BE2C (cell line): Measurements from ENCODE around the gene CEP41.

Experiments
- DNase-seq: peaks from one replicate; pipeline ENCODE4 v3.0.0-alpha.2; 2020
- H3K27me3 ChIP-seq: fragments of 250-450 bp; sonication (Bioruptor Pico); 2 replicates; pipeline ENCODE4 v1.5.1; 2020; ENCODE audit warnings: mild to moderate bottlenecking
- H3K36me3 ChIP-seq: fragments of 250-450 bp; sonication (Bioruptor Pico); 2 replicates; pipeline ENCODE4 v1.5.1; 2020; ENCODE audit warnings: mild to moderate bottlenecking
- H3K4me1 ChIP-seq: fragments of 250-450 bp; sonication (Bioruptor Pico); 2 replicates; pipeline ENCODE4 v1.5.1; 2020
- H3K4me3 ChIP-seq: 2 replicates; pipeline ENCODE4 v1.5.1; 2011; ENCODE audit warnings: low read depth, low read length
- H3K9me3 ChIP-seq: fragments of 250-450 bp; sonication (Bioruptor Pico); 2 replicates; pipeline ENCODE4 v1.5.1; 2020
- CTCF ChIP-seq: IDR thresholded peaks from 2 replicates; pipeline ENCODE4 v1.5.1; 2012; ENCODE audit warnings: mild to moderate bottlenecking, low read depth, low read length

Gene CEP41

GRCh38 chr7:130393101-130393561 is 47.7 kb downstream of the CEP41 start:
- no peaks in the 10 kb centered on the region for H3K27me3 ChIP-seq
- no peak overlapping the region for H3K4me3 ChIP-seq
- no peaks in the 10 kb centered on the region for H3K36me3 ChIP-seq
- no peaks in the 10 kb centered on the region; the same call in 1 of the 2 replicates for H3K4me1 ChIP-seq
- H3K9me3 ChIP-seq, result no peaks in the 10 kb centered on the region
- no peak for TF ChIP-seq CTCF
- no peak for DNase-seq

GRCh38 chr7:130390486-130390885 is 50.3 kb downstream of the CEP41 start:
- Histone ChIP-seq H3K4me1 (no peaks in the 10 kb centered on the region; the same call in 1 of the 2 replicates), H3K4me3 (no peak overlapping the region), H3K27me3 (no peaks in the 10 kb centered on the region), H3K9me3 (no peaks in the 10 kb centered on the region), H3K36me3 (no peaks in the 10 kb centered on the region)
- TF ChIP-seq CTCF, result no peak
- DNase-seq, result no peak

- DNase-seq, result no peak
- no peak overlapping the region for H3K4me3 ChIP-seq
- TF ChIP-seq CTCF, result no peak
- H3K9me3 ChIP-seq, result no peaks in the 10 kb centered on the region
- no peaks in the 10 kb centered on the region; the same call in 1 of the 2 replicates for H3K4me1 ChIP-seq
- H3K36me3 ChIP-seq, result no peaks in the 10 kb centered on the region
- H3K27me3 ChIP-seq, result no peaks in the 10 kb centered on the region
These were observed 52.1 kb downstream of the CEP41 start for GRCh38 chr7:130388671-130389070.

- Histone ChIP-seq H3K4me1 (no peaks in the 10 kb centered on the region), H3K9me3 (no peaks in the 10 kb centered on the region), H3K27me3 (no peaks in the 10 kb centered on the region), H3K36me3 (no peaks in the 10 kb centered on the region), H3K4me3 (no peak overlapping the region)
- no peak for TF ChIP-seq CTCF
- no peak for DNase-seq
These were observed 53.0 kb downstream of the CEP41 start for GRCh38 chr7:130387628-130388403.

GRCh38 chr7:130387306-130387627 is 53.5 kb downstream of the CEP41 start:
- Histone ChIP-seq H3K36me3 (no peaks in the 10 kb centered on the region), H3K9me3 (no peaks in the 10 kb centered on the region), H3K4me1 (no peaks in the 10 kb centered on the region), H3K27me3 (no peaks in the 10 kb centered on the region), H3K4me3 (no peak overlapping the region)
- TF ChIP-seq CTCF, result no peak
- no peak for DNase-seq

GRCh38 chr7:130386876-130387275 is 53.9 kb downstream of the CEP41 start:
- H3K27me3 ChIP-seq, result no peaks in the 10 kb centered on the region
- H3K9me3 ChIP-seq, result no peaks in the 10 kb centered on the region
- no peaks in the 10 kb centered on the region for H3K4me1 ChIP-seq
- H3K4me3 ChIP-seq, result no peak overlapping the region
- TF ChIP-seq CTCF, result no peak
- DNase-seq, result no peak
- H3K36me3 ChIP-seq, result no peaks in the 10 kb centered on the region
